Posterior vena cava (tissue), 2 donors: ENCODE data around the gene MEAF6. TPM values are rescaled to one million over a fixed set of nuclear protein-coding genes. Genes with fewer than 3 reads are reported as not detected.

Experiments used
- DNase-seq: peaks from one replicate; pipeline ENCODE4 v3.0.0-alpha.2; 2020; ENCODE audit warnings: low spot score
- intact Hi-C, 2 donors: fragments of 100-400 bp; cut with DNase I; formaldehyde crosslinking; loops; one replicate each; pipeline versions ENCODE4 v1.14.1 to v1.14.2; 2022 to 2023
- total RNA-seq, 2 donors: library from RNA; stranded (reverse); fragmentation: NEBNext Ultra II Directional; extraction: Animal tissue kit (Norgen Biotek cat#: 25700); gene quantifications; one replicate each; pipeline ENCODE4 v1.2.1, GENCODE V29; 2021
- donor health status: DM: yes; HTN: yes; CAD: no.
- donor health status: DM: yes; HTN: yes; CAD: no.

Gene MEAF6
- total RNA-seq, 2 donors from 2014 or later: 43.6 to 49.6 TPM

- intact Hi-C loops: loop anchor here in 1 of 2 donors (5.0 kb wide), 1 partner anchor 35 kb away; no protein-coding TSS in a partner anchor
- DNase-seq: no peak
Measured at GRCh38 chr1:37487619-37487984, 27.0 kb downstream of the MEAF6 start.

- DNase-seq: peak; percentile 96
- intact Hi-C loops: loop anchor here in 1 of 2 donors (5.0 kb wide), 1 partner anchor 35 kb away; no protein-coding TSS in a partner anchor
Measured at GRCh38 chr1:37486680-37487618, 27.6 kb downstream of the MEAF6 start.

DNA sequence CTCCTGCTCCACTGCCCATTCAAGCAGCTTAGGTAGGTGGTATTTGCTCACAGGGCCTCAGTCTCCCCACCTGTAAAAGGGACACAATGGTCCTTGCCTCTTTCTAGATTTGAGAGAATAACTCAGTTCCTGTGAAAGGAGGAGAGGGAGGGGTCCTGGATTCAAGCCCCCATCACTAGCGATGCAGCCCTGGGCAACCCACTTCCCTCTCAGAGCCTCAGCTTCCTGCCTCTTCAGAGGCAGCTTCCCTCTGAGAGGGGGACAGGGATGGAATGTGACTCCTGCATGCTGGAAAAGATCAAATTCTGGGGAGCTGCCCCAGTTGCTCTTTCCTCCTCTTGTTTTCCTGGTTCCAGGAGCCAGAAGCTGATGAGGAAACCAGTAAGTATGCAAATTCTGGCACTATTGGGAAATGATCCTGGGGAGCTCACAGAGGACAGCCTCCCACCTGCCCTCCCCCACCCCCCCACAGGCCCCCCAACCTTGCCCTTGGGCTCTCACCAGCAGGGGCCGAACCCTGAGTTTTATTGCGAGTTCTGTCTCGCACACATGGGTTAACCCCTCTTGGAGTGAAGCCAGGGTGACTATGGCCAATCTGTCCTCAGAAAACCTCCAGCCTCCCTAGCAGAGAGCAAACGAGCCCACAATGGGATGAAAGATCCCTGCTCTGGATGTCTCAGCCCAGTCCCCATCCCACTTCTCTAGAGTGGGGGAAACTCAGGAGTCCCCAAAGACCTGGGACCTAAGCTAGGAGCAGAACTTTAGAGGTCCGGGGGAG, 28.5 kb downstream of the MEAF6 start:
- DNase-seq: no peak
- intact Hi-C loops: loop anchor here (2.0 to 5.0 kb wide), 2 partner anchors 31 to 34 kb away; no protein-coding TSS in a partner anchor

GRCh38 chr1:37484325-37485051, 30.1 kb downstream of the MEAF6 start:
- intact Hi-C loops: loop anchor here (2.0 to 5.0 kb wide), 2 partner anchors 30 to 32 kb away; no protein-coding TSS in a partner anchor
- DNase-seq: no peak

- intact Hi-C loops: loop anchor here in 1 of 2 donors (2.0 kb wide), 1 partner anchor 29 kb away; no protein-coding TSS in a partner anchor
- no peak for DNase-seq
Measured at GRCh38 chr1:37483785-37484184, 30.8 kb downstream of the MEAF6 start.

GRCh38 chr1:37482796-37483744, 31.5 kb downstream of the MEAF6 start:
- DNase-seq: peak; percentile 72
- intact Hi-C loops: no loop called here

DNA sequence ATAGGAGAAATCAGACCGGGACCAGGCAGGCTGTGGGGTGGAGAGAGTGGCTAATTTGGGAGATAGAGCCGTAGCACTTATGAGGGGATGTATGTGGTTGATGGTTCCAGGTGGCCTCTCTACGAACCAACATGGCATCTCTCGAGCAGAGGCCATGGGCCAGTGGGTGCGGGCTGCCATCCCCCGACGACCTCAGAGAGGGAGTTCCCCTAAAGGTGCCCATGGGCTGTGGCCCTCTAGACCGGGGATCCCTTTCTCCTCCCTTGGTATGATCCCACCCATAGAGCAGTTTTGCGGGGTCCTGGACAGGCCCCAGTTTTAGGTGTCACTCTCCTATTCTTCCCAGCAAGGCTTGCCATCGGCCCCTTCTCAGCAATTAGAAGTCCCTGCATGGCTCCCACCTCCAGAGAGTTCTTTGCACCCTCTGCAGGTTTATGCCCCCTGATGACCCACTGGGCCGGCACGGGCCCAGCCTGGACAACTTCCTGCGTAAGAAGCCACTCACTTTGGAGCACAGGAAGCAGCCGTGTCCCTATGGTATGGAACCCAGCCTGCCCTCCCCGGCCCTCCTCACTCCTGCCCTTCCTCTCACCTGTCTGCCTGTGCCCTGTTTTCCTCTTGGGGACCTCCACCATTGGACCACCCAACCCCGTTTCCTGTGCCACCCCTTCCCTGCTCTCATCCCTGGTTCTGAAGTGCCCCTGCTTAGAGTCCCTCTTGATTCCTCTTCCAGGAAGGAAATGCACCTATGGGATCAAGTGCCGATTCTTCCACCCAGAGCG, 32.4 kb downstream of the MEAF6 start:
- intact Hi-C loops: no loop called here
- DNase-seq: peak; percentile 75

DNA sequence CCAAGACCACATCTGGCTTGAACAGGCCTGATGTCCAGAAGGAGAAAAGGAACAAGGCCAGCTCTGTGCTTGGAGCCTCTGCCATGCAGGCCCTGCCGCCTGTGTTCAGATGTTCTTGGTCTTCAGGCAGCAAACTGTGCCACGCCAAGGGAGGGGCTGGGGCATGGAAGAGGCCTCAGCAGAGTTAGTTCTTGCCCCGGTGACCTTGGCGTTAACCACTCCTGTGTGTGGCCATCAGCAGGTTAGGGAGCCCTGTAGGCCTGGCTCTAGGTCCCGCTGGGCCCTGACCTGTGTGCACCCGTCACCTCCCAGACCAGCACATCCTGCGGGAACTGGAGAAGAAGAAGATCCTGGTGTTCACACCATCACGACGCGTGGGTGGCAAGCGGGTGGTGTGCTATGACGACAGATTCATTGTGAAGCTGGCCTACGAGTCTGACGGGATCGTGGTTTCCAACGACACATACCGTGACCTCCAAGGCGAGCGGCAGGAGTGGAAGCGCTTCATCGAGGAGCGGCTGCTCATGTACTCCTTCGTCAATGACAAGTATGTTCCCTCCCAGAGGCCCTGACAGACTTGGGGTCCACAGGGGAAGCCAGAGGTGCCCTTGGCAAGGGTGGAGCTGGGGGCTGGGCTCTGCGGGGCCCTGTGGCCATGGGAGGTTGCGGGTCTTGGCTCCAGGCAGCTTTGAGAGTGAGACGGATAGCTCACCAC, 33.1 kb downstream of the MEAF6 start:
- intact Hi-C loops: no loop called here
- DNase-seq: peak; percentile 74

DNA sequence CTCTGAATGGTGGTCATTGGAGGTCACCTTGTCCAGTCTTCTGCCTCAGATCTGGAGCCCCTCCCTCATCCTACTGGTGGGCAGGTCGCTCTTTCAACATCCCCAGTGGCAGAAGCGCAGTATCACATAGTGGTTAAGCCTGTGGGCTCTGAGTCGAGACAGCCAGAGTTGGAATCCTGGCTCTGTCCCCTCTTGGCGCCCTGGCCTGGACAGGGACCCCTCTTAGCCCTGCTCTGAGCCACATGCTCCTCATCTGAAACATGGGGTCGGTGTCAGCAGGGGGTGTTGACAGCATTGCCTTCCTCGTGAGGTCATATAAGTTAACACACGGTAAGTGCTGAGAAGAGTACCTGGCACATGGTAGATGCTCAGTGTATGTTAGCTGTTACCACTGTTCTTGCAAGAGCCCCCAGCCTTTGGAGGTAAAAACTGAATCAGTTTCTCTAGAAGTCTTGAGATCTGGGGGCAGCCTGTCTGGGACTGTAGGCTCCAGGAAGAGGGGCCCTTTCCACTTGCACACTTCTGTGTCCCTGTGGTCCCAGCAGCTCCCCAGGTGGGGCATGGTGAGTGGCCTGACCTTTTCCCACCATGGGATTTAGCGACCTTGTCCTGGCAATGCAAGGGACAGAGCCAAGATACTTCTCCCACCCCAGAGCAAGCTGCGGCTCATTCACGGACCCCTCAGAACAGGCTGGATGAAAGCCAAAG, 33.8 kb downstream of the MEAF6 start:
- peak; percentile 57 for DNase-seq
- intact Hi-C loops: no loop called here

- peak; percentile 85 for DNase-seq
- intact Hi-C loops: no loop called here
Measured at GRCh38 chr1:37480125-37480466, 34.5 kb downstream of the MEAF6 start.

GRCh38 chr1:37479255-37480124, 35.1 kb downstream of the MEAF6 start:
- intact Hi-C loops: no loop called here
- DNase-seq: peak; percentile 96

GRCh38 chr1:37478890-37479254, 35.7 kb downstream of the MEAF6 start:
- DNase-seq: peak; percentile 58
- intact Hi-C loops: no loop called here

- intact Hi-C loops: no loop called here
- peak; percentile 45 for DNase-seq
Measured at GRCh38 chr1:37478451-37478881, 36.1 kb downstream of the MEAF6 start.

- DNase-seq: peak; percentile 70
- intact Hi-C loops: no loop called here
Measured at GRCh38 chr1:37477946-37478345, 36.6 kb downstream of the MEAF6 start.

GRCh38 chr1:37477198-37477931, 37.2 kb downstream of the MEAF6 start:
- intact Hi-C loops: no loop called here

More at GRCh38 chr1:37477198-37477931, 37.2 kb downstream of the MEAF6 start:
- DNase-seq: peak; percentile 82
